CD4-positive, alpha-beta T cell treated with Interleukin-15 for 1 hour (primary cell): ENCODE data around the gene CELF6.
A peak's percentile ranks its signal among the peaks of the same experiment; 100 is the strongest.

ENCODE experiments used
- DNase-seq: peaks from one replicate; pipeline ENCODE4 v3.0.0-alpha.2; 2020

Gene CELF6

DNA sequence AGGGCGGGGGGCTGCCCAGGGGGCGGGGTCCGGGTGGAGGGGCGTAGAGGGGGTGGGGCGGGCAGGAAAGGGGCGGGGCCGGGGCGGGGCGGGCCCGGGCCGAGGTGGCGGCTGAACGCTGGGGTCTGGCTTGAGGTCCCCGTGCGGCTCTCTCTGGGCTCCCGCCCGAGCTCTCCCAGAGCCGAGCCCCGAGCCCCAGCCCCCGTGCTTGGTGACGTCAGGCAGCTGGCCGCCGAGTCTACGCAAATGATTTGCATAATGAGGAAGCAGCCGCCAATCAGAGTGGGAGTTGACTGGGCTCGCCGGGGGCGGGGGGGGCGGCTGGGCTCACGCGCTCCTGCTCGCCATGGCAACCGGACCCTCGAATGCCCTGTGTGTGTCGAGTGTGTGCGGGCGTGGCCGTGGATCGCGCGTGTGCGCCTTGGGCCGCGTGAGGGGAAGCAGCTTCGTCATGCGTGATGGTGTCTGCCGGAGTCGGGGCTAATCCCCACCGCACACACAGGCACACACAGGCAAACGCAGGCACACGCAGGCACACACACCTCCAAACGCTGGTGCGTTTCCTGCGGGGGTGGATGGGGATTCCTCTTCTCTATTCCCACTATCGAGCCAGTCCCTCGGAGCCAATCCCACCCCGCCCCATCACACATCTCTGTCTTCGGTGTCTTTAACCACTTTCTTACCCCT is at the start of gene CELF6:
Gene CELF6, minus strand, starts transcription at position 173 of the 687 bp plus-strand sequence. CDS start 283 bp downstream, outside the sequence.
- peak; percentile 91 for DNase-seq

DNA sequence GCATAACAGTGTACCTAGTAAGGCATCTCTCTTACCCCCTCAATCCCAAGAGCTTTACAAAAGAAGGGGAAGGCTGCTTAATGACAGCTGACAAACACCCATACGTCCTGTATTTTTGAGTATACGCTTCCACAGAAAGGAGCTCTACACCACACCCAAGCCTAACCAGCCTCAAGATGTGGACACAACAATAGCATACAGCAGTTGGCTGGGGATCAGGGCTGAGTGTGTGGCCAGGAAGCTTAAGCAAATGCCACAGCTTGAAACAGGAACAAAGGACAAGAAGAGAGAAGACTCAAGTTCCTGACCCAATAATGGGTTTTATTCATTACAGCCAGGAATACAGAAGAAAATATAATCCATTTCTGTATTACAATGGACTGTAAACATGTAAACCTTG is 48.9 kb upstream of the CELF6 start:
- peak; percentile 27 for DNase-seq

DNA sequence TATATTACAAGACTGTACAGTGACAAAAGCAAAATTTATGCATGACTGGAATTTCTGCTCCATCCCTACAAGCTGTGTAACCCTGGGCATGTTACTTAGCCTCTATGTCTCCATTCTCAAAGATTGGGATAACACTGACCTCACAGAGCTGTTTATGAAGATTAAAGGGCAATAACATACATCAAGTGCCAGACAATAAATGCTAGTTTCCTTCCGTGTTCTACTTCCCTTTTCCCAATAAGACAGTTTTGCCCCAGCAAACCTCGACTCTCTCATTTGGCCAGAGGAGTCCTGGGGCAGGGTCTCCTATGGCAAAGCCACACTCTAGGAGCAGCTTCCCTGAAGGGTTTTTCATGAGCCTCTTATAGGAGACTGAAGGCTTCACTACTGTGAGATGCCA is 48.4 kb upstream of the CELF6 start:
- no peak for DNase-seq

DNA sequence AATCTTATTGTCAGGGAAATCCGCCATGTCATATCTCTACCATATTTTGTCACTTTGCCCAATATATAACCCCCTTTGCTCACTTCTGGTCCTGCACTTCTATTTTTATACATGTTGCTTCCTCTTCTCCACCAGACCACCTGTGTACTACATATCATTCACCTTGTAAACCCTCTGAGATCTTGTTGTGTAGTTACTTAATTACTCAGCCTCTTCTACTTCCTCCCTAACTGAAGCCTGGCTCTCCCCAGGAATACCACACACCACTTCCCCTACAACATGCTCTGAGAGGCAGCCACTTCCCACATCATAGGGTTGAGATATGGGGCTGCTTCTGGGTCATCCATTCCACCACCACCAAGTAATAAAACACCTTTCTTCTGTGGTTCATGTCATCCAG is 45.9 kb upstream of the CELF6 start:
- DNase-seq: peak; percentile 39

DNA sequence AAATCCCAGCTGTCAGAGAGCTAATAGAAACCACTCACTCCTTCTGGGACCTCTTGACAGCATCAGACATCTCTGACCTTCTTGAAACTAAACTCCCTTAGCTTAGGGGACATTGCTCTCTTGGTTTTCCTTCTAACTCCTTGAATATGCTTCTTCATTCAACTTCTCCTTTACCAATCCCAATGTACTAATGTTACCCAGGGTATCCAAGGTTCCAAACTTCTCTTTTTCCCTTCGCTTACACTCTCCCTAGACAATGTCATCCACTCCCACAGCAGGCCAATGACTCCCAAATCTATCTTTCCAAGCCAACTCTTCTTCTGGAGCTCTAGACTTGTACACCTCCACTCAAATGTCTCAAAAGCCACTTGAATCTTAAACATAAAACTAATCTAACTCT is 41.2 kb upstream of the CELF6 start:
- no peak for DNase-seq

- DNase-seq: no peak
These were observed 38.8 kb upstream of the CELF6 start for GRCh38 chr15:72358650-72359171.

GRCh38 chr15:72358121-72358520 is 38.2 kb upstream of the CELF6 start:
- DNase-seq: no peak

DNA sequence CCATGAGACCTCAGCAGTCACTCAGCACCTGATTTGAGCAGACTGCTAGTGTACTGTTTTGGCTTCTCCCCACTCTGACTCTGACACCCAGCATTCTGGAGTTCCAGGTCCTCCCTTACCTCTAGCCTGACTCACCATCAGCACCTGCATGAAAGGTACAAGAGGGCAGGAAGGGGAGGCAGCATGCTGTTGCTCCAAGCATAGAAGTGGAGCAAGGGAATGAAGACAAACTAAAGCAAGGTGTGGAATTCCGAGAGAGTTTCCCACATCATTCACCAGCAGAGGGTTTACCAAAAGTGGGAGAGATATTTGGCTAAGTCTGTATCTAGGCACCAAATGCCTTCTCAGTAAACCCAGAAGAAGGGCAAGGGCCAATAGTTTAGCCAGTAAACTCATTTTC is 34.5 kb upstream of the CELF6 start:
- no peak for DNase-seq

DNA sequence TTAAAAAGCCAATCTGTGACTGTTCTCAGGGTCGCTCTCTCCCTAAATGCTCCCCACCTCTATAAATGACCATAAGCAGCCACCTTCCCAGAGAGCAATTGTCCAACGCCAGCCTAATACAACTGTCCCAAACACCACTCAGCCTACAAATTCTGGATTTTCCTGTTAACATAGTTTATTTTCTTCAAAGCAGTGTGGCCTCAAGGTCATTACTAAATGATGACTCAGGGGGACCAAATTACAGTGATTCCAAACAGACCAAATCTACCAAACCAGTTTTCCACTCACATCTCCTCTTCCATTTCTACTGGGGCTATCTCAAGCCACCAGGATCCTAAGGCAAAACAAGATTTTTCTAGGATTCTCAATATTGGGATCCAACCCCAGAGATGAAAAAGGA is 33.3 kb upstream of the CELF6 start:
- DNase-seq: no peak

- no peak for DNase-seq
These were observed 25.8 kb upstream of the CELF6 start for GRCh38 chr15:72345806-72346205.

GRCh38 chr15:72345280-72345679 is 25.3 kb upstream of the CELF6 start:
- no peak for DNase-seq

GRCh38 chr15:72344602-72345001 is 24.6 kb upstream of the CELF6 start:
- no peak for DNase-seq

GRCh38 chr15:72342385-72342784 is 22.4 kb upstream of the CELF6 start:
- peak; percentile 34 for DNase-seq

- no peak for DNase-seq
These were observed 21.4 kb upstream of the CELF6 start for GRCh38 chr15:72341361-72341760.

DNA sequence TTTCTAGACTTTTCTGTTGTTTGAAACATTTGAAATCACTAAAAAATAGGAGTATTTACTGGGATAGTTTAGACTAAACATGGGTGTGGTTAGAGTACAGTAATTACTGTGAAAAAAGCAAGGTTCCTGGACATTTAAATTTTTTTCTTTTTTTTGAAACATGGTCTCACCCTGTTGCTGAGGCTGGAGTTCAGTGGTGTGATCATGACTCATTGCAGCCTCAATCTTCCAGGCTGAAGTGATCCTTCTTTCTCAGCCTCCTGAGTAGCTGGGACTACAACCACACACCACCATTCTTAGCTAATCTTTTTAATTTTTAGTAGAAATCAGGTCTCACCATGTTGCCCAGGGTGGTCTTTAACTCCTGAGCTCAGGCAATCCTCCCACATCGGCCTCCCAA is 20.4 kb upstream of the CELF6 start:
- no peak for DNase-seq

DNA sequence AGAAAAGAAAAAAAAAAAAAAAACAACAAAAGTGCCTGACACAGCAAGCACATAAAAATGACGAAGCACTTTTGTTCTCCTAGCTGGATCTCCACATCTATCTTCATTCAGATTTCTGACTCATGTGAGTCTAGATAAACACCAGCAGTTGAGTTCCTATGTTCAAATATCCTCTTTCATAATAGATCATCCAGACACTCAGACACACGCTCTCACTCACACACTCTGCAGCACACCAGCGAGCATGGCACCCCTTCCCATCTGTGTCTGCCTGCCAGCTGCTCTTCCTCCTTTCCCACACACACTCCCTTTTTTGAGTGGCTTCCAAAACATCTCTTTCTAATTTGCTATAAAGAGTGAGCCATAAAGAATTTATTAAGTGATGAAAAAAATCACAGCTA is 19.8 kb upstream of the CELF6 start:
- no peak for DNase-seq

GRCh38 chr15:72338617-72339321 is 18.8 kb upstream of the CELF6 start:
- no peak for DNase-seq

DNA sequence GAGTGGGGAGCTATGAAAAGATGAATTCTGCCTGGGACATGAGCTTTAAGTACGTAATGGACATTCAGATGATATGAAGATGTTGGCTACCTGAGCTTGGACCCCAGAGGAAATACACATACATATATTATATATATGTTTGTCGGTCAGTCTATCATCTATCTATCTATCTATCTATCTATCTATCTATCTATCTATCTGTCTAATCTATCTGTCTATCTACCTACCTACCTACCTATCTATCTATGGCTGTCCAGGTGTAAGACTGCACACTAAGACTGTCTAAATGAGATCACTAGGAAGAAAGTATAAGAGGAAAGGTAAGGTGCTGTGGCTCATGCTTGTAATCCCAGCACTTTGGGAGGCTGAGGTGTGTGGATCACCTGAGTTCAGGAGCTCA is 18.2 kb upstream of the CELF6 start:
- no peak for DNase-seq

DNA sequence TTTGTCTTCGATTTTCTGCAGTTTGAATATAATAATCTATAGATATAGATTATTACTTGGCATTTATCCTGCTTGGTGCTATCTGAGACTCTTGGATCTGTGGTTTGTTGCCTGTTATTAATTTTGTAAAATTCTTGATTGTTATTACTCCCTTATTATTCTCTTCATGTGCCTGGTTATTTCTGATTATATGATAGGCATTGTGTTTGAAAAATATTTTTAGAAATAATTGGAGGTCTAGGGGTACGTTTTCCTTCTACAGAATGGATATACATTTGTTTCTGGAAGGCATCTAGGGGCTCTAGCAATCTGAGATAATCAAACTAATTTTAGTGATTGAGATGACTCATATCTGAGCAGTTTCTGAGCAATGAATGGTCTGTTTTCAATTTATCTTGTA is 14.9 kb upstream of the CELF6 start:
- no peak for DNase-seq

DNA sequence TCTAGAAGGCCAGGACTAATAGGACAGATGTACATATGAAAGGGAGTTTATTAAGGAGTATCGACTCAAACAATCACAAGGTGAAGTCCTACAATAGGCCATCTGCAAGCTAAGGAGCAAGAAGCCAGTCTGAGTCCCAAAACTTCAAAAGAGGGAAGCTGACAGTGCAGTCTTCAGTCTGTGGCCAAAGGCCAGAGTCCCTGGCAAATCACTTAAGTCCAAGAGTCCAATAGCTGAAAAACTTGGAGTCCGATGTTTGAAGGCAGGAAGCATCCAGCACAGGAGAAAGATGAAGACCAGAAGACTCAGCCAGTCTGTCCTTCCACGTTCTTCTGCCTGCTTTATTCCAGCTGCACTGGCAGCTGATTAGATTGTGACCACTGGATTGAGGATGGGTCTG is 11.1 kb upstream of the CELF6 start:
- no peak for DNase-seq

DNA sequence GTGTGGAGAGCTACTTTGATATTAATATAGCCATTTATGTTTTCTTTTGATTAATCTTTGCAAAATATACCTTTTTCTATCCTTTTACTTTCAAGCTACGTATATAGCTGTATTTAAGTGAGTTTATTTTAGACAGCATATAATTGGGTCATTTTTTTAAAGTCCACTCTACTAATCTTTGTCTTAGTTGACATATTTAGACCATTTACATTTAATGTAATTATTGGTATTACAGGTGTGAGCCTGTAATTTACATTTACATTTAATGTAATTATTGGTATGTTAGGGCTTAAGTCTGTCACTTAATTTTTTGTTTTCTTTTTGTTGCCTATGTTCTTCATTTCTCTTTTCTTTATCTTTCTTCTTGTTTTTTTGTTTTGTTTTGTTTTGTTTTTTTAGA is 3.8 kb upstream of the CELF6 start:
- DNase-seq: no peak

DNA sequence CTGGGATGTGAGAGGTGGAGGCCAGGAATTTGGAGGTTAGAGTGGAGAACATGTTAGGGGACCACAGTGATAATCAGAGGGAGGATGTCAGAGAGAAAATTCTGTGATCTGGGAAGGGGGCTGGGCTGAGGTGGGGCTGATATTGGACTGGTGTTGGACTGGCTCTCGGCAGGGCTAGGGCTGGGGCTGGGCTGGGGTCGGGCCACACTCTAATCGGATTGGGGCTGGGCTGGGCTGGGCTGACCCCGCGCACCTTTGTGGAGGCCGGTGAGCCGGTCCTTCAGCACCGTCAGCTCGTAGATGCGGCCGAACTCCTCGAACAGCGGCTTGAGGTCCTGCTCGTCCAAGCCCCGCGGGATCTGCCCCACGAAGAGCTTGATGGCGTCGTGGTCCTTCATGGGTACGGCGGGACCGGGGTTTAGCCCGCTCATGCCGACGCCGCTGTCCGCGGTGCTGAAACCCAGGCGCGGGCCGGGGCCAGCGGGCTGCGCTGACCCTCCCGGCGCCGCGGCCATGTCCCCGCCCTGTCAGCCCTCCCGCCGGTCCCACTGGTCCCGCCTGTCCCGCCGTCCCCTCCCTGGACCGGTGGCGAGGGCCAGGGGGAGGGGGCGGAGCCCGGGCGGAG is 485 bp downstream of the CELF6 start:
- peak; percentile 51 for DNase-seq

- DNase-seq: no peak
These were observed 1.5 kb downstream of the CELF6 start for GRCh38 chr15:72318408-72318942.
